GM18909 (cell line): ENCODE measurements around the gene PSEN1.
A peak's percentile ranks its signal among the peaks of the same experiment; 100 is the strongest.

ENCODE experiments used
- ATAC-seq: cut with Tn5 transposase; IDR thresholded peaks from one replicate; pipeline ENCODE4 v1.9.1; 2021; ENCODE audit warnings: mild to moderate bottlenecking; ENCODE audit not compliant: unreplicated experiment, poor library complexity

The PSEN1 gene

DNA sequence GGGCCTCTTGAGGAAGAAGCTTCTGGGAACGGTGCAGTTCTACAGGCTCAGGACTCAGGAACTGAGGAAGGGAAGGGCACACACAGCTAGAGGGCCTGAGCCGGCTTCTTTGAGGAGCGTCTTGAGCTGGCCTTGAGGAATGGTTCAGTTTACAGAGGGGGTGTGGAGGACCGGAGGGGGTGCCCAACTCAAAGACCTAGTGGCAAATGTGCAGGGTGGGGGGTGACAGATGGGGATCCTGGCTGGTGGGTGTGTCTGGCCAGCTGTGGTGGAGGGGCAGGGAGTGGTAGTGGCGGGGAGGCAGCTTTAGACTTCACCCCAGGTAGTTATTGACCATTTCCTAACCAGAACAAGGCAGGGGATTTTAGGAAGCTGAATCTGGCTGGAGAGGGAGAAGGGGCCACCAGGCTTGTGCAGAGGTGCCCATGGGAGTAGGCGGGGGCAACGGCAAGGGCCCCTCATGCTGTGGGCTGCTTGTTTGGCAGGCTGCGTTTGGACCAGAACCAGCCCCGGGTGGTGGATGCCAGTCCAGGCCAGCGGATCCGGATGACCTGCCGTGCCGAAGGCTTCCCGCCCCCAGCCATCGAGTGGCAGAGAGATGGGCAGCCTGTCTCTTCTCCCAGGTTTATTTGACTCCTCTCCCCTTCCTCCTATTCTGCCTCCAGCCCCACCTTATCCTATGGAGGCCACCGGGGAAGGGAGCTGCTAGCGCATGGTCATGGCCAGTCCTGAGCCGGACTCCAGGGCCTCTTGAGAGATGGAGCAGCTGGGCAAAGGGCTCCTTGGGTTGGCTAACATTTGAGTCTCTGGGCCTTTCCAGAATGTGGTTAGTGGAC lies 128.8 kb downstream of the PSEN1 start:
- no peak for ATAC-seq

DNA sequence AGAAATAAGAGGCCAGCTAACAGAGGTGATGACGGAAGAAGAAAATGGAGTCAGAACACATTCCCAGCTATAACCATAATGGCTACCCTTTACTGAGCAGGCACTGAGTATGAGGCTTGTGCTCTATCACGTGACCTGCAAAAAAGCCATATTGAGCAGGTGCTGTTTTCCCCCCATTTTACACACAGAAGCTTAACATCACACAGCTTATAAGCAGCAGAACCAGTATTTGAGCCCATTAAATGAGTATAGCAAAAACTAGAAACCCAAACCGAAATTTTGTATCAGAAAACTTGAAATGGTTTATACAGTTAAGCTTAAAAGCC lies 129.4 kb downstream of the PSEN1 start:
- ATAC-seq, result no peak

DNA sequence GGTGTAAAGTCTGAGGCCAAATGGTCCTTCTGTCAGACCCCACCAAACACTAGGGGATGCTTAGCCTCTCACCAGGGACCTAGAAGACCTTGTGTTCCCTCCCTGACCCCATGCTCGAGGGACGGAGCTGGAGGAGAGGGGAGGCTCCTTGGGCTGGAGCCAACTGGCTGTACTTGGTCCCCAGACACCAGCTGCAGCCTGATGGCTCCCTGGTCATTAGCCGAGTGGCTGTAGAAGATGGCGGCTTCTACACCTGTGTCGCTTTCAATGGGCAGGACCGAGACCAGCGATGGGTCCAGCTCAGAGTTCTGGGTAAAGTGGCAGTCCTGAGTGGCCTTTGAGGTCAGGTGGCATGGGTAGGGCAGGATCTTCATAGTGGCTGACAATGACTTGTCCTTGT lies 130.0 kb downstream of the PSEN1 start:
- ATAC-seq, result no peak

DNA sequence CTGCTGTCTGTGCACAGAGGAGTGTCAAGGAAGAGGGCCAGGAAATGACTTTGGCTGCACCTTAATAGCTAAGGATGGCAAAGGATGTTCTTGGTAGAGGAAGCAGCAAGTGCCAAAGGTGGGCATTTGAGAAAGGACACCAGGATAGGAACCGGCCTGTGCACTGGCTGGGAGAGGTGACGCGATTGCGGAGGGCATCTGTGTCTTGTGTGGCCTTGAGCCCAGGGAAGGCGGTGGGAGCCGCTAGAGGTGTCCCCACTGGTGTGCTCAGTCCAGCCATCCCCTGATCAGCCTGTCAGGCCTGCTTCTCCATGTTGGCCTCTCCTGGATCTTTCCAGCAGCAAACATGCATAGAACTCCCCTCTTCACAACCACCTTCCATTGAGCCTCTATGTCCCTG lies 131.2 kb downstream of the PSEN1 start:
- ATAC-seq, result no peak

DNA sequence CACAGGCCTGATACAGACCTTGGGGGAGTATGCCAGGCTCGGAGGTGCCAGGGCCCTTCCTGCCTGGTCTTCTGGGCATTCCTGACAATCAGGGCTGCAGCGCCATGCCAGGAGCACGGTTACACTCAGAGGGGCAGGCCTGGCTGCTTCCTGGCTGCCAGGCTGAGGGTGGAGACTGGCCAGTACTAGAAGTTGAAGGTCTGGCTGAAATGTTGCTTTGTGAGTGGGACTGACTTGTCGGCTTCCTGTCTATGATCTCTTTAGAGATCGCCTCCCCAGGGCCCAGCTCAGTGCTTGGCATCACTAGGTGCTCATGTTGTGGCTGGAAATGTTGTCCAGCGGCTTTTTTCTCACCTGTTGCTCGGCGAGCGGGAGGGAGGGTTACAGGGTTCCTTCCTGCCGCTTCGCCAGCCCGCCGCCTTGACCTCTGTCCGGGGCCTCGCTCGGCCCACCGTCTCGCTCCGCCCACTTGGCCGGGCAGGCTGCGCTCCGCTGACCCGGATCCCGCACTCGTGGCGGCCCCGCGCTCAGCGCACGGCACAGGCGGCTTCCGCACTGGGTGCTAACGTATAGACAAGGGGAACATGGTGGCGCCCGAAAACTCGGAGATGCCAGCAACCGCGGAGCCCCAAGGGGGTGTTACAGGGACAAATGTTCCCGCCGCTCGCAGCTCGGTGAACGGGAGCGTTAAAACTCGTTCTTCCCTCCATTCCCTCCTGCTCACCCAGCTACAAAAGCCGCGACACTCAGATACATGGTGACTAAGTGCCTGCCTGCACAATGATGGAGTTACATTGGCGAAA lies 133.6 kb downstream of the PSEN1 start:
- ATAC-seq, result peak; percentile 70

DNA sequence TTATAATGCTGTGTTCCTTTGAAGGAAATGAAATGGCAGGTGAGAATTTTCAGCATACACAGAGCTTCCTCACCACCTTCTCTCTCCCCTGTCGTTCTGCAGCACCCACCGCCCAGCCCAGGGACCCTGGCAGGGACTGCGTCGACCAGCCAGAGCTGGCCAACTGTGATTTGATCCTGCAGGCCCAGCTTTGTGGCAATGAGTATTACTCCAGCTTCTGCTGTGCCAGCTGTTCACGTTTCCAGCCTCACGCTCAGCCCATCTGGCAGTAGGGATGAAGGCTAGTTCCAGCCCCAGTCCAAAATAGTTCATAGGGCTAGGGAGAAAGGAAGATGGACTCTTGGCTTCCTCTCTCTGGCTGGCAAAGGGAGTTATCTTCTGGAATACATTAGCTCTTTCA lies 136.1 kb downstream of the PSEN1 start:
- ATAC-seq, result no peak
